ENCODE data around the gene IL36A.

IL36A gene

GRCh38 chr2:112989611-112990010 is 15.6 kb upstream of the IL36A start:
- no peak for TF ChIP-seq CTCF (IDR thresholded peaks at IDR 0.05; ENCODE audit: insufficient read depth, low read depth, low read length, missing control alignments)
- DNase-seq (ENCODE audit: low read depth) = no peak
- no peak overlapping the region for H3K4me3 ChIP-seq (ENCODE audit: low read length)

GRCh38 chr2:112993831-112994230 is 11.4 kb upstream of the IL36A start:
- TF ChIP-seq CTCF (IDR thresholded peaks at IDR 0.05; ENCODE audit: insufficient read depth, low read depth, low read length, missing control alignments) = no peak
- no peak overlapping the region for H3K4me3 ChIP-seq (ENCODE audit: low read length)
- DNase-seq (ENCODE audit: low read depth) = no peak

- no peak for DNase-seq (ENCODE audit: low read depth)
- no peak overlapping the region for H3K4me3 ChIP-seq (ENCODE audit: low read length)
- no peak for TF ChIP-seq CTCF (IDR thresholded peaks at IDR 0.05; ENCODE audit: insufficient read depth, low read depth, low read length, missing control alignments)
Observed at GRCh38 chr2:112994648-112995047, 10.6 kb upstream of the IL36A start.

- TF ChIP-seq CTCF (IDR thresholded peaks at IDR 0.05; ENCODE audit: insufficient read depth, low read depth, low read length, missing control alignments) = no peak
- H3K4me3 ChIP-seq (ENCODE audit: low read length) = no peak overlapping the region
- DNase-seq (ENCODE audit: low read depth) = no peak
Observed at GRCh38 chr2:112995346-112995920, 9.8 kb upstream of the IL36A start.

GRCh38 chr2:112996635-112997034 is 8.6 kb upstream of the IL36A start:
- DNase-seq (ENCODE audit: low read depth) = no peak
- TF ChIP-seq CTCF (IDR thresholded peaks at IDR 0.05; ENCODE audit: insufficient read depth, low read depth, low read length, missing control alignments) = no peak
- H3K4me3 ChIP-seq (ENCODE audit: low read length) = no peak overlapping the region

GRCh38 chr2:112997151-112997550 is 8.1 kb upstream of the IL36A start:
- TF ChIP-seq CTCF (IDR thresholded peaks at IDR 0.05; ENCODE audit: insufficient read depth, low read depth, low read length, missing control alignments) = no peak
- no peak overlapping the region for H3K4me3 ChIP-seq (ENCODE audit: low read length)
- no peak for DNase-seq (ENCODE audit: low read depth)

- no peak overlapping the region for H3K4me3 ChIP-seq (ENCODE audit: low read length)
- no peak for TF ChIP-seq CTCF (IDR thresholded peaks at IDR 0.05; ENCODE audit: insufficient read depth, low read depth, low read length, missing control alignments)
- no peak for DNase-seq (ENCODE audit: low read depth)
Observed at GRCh38 chr2:113000436-113000835, 4.8 kb upstream of the IL36A start.
